Calu3 (cell line): ENCODE data around the gene SEL1L3. TPM values are rescaled to one million over a fixed set of nuclear protein-coding genes. Genes with fewer than 3 reads are reported as not detected.
A peak's percentile ranks its signal among the peaks of the same experiment; 100 is the strongest.

Source experiments
- BruUV-seq: library from RNA; stranded (reverse); fragments of 400-500 nt; replicated peaks from 2 replicates; lab custom pipeline; 2021; lab: Mats Ljungman, UMichigan
- CTCF ChIA-PET: fragments of 300-600 bp; sonication (Branson Sonifier 250); formaldehyde crosslinking; loops from one replicate; lab custom pipeline; 2022; ENCODE audit warnings: antibody characterized with exemption; lab: Charles Lee
- DNase-seq: peaks from one replicate; pipeline ENCODE4 v3.0.0; 2022
- H3K27ac Mint-ChIP-seq: one replicate; pipeline ENCODE4 v1.8.0; 2022; ENCODE audit warnings: mixed read lengths; ENCODE audit not compliant: unreplicated experiment
- H3K27me3 Mint-ChIP-seq: one replicate; pipeline ENCODE4 v1.8.0; 2022; ENCODE audit warnings: mixed read lengths; ENCODE audit not compliant: unreplicated experiment
- H3K36me3 Mint-ChIP-seq: one replicate; pipeline ENCODE4 v1.8.0; 2022; ENCODE audit warnings: mild to moderate bottlenecking, moderate library complexity, mixed read lengths; ENCODE audit not compliant: insufficient read depth, unreplicated experiment
- H3K4me1 Mint-ChIP-seq: one replicate; pipeline ENCODE4 v1.8.0; 2022; ENCODE audit warnings: mild to moderate bottlenecking, low read depth, mixed read lengths; ENCODE audit not compliant: unreplicated experiment
- H3K4me3 Mint-ChIP-seq: one replicate; pipeline ENCODE4 v1.8.0; 2022; ENCODE audit warnings: mild to moderate bottlenecking, low read depth, moderate library complexity, mixed read lengths; ENCODE audit not compliant: unreplicated experiment
- H3K9me3 Mint-ChIP-seq: one replicate; pipeline ENCODE4 v1.8.0; 2022; ENCODE audit warnings: low read depth, mixed read lengths; ENCODE audit not compliant: unreplicated experiment
- CTCF ChIP-seq: fragments of 200-600 bp; IDR thresholded peaks from one replicate; pipeline ENCODE4 v1.8.0; 2022; ENCODE audit warnings: antibody characterized with exemption; ENCODE audit not compliant: unreplicated experiment
- intact Hi-C: fragments of 100-400 bp; cut with micrococcal nuclease; formaldehyde crosslinking; loops from one replicate; pipeline ENCODE4 v1.10.0; 2022; ENCODE audit not compliant: unreplicated experiment
- total RNA-seq: library from RNA; stranded (reverse); gene quantifications from 2 replicates; pipeline ENCODE4 v1.2.3, GENCODE V29; 2022

SEL1L3 gene
- total RNA-seq, 1 experiment from 2014 or later: 120 TPM

DNA sequence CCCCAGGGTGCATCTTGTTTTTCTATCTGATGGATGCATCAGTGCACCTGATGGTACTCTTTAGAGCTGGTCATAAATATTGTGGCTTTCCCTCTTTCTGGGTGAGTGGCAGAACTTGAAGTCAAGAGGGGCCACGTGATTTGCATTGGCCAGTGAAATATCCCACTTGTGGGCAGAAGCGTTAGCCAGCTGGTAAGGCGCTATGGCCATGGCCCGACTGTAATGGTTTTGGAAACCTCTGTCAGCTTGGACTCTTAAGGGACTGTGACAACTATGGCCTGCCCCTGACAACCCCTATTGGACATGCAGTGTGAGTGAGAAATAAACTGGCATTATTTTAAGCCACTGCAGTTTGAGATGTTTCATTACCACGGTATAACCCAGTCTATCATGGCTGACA, 72.8 kb downstream of the SEL1L3 start:
- no TSS peak for BruUV-seq
- CTCF ChIA-PET: no interaction called here
- no peaks in the 10 kb centered on the region for H3K27me3 Mint-ChIP-seq
- intact Hi-C loops: no loop called here
- H3K36me3 Mint-ChIP-seq: peaks cover 58% of the 10 kb centered on the region
- TF ChIP-seq CTCF: no peak
- peak overlapping the region; percentile 88 for H3K27ac Mint-ChIP-seq
- peak overlapping the region; percentile 38 for H3K4me3 Mint-ChIP-seq
- no peaks in the 10 kb centered on the region for H3K9me3 Mint-ChIP-seq
- peaks cover 42% of the 10 kb centered on the region for H3K4me1 Mint-ChIP-seq
- DNase-seq: no peak

DNA sequence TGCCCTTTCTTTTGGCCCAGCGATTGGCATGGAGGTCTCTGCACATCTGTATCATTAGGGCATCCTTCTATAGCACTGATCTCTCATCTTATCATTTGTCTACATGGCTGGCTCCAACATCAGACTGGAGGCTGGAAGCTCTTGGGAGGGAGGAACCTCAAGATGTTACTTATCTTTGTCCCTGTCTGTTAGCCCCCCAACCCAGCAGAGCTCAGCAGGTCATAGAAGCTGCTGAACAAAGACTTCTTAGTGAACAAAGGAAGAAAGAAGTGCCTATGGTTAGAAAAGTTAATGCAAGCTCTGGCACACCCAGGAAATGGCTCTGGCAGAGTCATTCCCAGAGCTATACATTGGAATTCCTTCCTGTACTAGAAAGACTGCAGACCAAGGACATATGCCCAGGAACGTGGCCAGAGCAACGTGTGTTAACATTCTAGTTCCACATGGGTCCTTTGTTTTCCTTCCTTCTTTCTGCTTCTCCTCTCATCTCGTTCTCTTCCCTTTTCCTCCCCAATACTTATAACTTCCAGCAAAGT, 74.0 kb downstream of the SEL1L3 start:
- Mint-ChIP-seq H3K36me3 (peaks cover 56% of the 10 kb centered on the region), H3K27me3 (no peaks in the 10 kb centered on the region), H3K9me3 (no peaks in the 10 kb centered on the region), H3K27ac (peak overlapping the region; percentile 88), H3K4me3 (peak overlapping the region; percentile 47), H3K4me1 (peaks cover 42% of the 10 kb centered on the region)
- intact Hi-C loops: no loop called here
- no TSS peak for BruUV-seq
- CTCF ChIA-PET: no interaction called here
- DNase-seq: no peak
- no peak for TF ChIP-seq CTCF

DNA sequence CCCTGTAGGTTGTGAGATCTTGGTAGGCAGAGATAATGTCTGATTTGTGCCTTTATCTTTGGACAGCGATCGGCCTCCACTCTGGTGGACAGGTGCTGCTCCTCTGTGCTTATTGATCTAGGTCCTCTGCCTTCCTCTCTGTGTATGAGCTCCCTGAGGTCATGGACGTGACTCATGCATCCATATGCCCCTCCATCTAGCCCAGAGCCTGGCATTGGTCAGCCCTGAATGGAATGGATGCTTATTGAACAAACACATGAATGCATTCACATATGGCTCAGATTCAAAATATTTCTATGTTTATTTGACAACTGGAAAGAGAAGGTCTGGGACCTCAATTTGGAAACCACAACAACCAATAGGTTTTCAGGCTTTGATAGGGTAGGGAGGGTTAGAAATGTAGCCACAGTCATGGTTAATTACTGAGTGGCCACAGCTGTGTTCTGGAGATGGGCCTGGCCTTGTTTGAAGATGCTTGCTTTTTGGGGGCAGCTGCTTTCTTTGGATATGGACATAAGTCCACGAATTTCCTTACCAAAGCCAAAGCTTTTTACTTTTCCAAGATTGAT, 76.2 kb downstream of the SEL1L3 start:
- H3K9me3 Mint-ChIP-seq: no peaks in the 10 kb centered on the region
- intact Hi-C loops: no loop called here
- no peak overlapping the region for H3K27ac Mint-ChIP-seq
- no peak for TF ChIP-seq CTCF
- CTCF ChIA-PET: no interaction called here
- H3K36me3 Mint-ChIP-seq: peaks cover 58% of the 10 kb centered on the region
- no peaks in the 10 kb centered on the region for H3K27me3 Mint-ChIP-seq
- no TSS peak for BruUV-seq
- H3K4me3 Mint-ChIP-seq: no peak overlapping the region
- H3K4me1 Mint-ChIP-seq: peaks cover 31% of the 10 kb centered on the region
- no peak for DNase-seq

GRCh38 chr4:25783943-25784342, 78.8 kb downstream of the SEL1L3 start:
- peaks cover 12% of the 10 kb centered on the region for H3K4me1 Mint-ChIP-seq
- intact Hi-C loops: no loop called here
- TF ChIP-seq CTCF: no peak
- H3K36me3 Mint-ChIP-seq: peaks cover 48% of the 10 kb centered on the region
- no peak overlapping the region for H3K4me3 Mint-ChIP-seq
- H3K27ac Mint-ChIP-seq: no peak overlapping the region
- H3K9me3 Mint-ChIP-seq: no peaks in the 10 kb centered on the region
- DNase-seq: no peak
- no peaks in the 10 kb centered on the region for H3K27me3 Mint-ChIP-seq
- CTCF ChIA-PET: no interaction called here
- no TSS peak for BruUV-seq
